OCI-M1 (cell line): ENCODE data around the gene DHDH.
"Not testable (repeated sequence)": the region's sequence is repeated elsewhere in the genome, so short reads cannot be mapped to it uniquely, and the experiment has no call there.

Experiments
- DNase-seq: peaks from one replicate; lab custom pipeline; 2025; lab: John Stamatoyannopoulos, UW

The DHDH gene

GRCh38 chr19:48933382-48933932, at the start of gene DHDH:
TSS of gene DHDH (plus strand) at chr19:48933699. CDS start at chr19:48933722, 23 bp downstream.
- peak; percentile 61 for DNase-seq

- DNase-seq = no peak
These were observed 49.8 kb upstream of the DHDH start for GRCh38 chr19:48883726-48884125.

- DNase-seq = no peak
These were observed 45.5 kb upstream of the DHDH start for GRCh38 chr19:48887861-48888612.

GRCh38 chr19:48889496-48889895, 44.0 kb upstream of the DHDH start:
- DNase-seq = not testable (repeated sequence)

- no peak for DNase-seq
These were observed 42.9 kb upstream of the DHDH start for GRCh38 chr19:48890551-48890950.

- no peak for DNase-seq
These were observed 38.3 kb upstream of the DHDH start for GRCh38 chr19:48895226-48895625.

- no peak for DNase-seq
These were observed 37.2 kb upstream of the DHDH start for GRCh38 chr19:48896191-48896720.

- no peak for DNase-seq
These were observed 36.3 kb upstream of the DHDH start for GRCh38 chr19:48897181-48897580.

- DNase-seq = not testable (repeated sequence)
These were observed 34.1 kb upstream of the DHDH start for GRCh38 chr19:48899386-48899749.

- peak; percentile 100 for DNase-seq
These were observed 33.6 kb upstream of the DHDH start, which contains the start of gene NUCB1 for GRCh38 chr19:48899781-48900476. TSS of gene NUCB1 (plus strand) at chr19:48900312. CDS start at chr19:48900797, 485 bp downstream.

GRCh38 chr19:48900477-48901406, 32.8 kb upstream of the DHDH start:
- DNase-seq = peak; percentile 71

GRCh38 chr19:48902291-48902690, 31.2 kb upstream of the DHDH start:
- DNase-seq = not testable (repeated sequence)

GRCh38 chr19:48903788-48904187, 29.7 kb upstream of the DHDH start:
- DNase-seq = not testable (repeated sequence)

GRCh38 chr19:48905664-48906063, 27.8 kb upstream of the DHDH start:
- no peak for DNase-seq

- no peak for DNase-seq
These were observed 27.2 kb upstream of the DHDH start for GRCh38 chr19:48906324-48906723.

- DNase-seq = no peak
These were observed 25.8 kb upstream of the DHDH start for GRCh38 chr19:48907671-48908070.

GRCh38 chr19:48909424-48910077, 23.9 kb upstream of the DHDH start:
- DNase-seq = not testable (repeated sequence)

- no peak for DNase-seq
These were observed 22.7 kb upstream of the DHDH start for GRCh38 chr19:48910803-48911202.

- peak; percentile 51 for DNase-seq
These were observed 20.2 kb upstream of the DHDH start for GRCh38 chr19:48913114-48913889.

- no peak for DNase-seq
These were observed 19.3 kb upstream of the DHDH start for GRCh38 chr19:48914181-48914580.
